Epidermal melanocyte (primary cell): Measurements from ENCODE around the gene DHX38.

Source experiments
- DNase-seq: peaks from one replicate; pipeline ENCODE4 v3.0.0; 2011; ENCODE audit warnings: low spot score; ENCODE audit not compliant: insufficient read length

DHX38 gene

GRCh38 chr16:72162105-72162692, 68.6 kb downstream of the DHX38 start:
- DNase-seq, result no peak
